ENCODE measurements around the gene EPS8L2.

DNA sequence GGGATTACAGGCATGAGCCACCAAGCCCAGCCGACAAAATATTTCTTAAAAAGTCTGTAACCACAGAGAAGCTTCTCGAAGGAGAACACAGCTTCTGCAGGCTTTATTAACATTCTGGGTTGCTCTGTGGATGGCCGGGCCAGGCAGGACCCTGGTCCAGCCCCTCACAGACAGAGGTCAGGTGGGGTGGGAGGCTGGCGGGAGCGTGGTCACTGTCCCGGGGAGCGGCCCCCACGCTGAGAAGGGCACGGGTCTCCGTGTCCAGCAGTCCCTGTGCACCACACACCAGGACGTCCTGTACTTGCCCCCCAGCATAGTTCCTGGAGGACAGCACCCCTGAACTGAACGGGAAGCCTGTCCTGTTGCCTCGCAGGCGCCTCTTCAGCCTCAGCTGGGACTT lies 49.6 kb upstream of the EPS8L2 start:
- TF ChIP-seq, protein P1, sequence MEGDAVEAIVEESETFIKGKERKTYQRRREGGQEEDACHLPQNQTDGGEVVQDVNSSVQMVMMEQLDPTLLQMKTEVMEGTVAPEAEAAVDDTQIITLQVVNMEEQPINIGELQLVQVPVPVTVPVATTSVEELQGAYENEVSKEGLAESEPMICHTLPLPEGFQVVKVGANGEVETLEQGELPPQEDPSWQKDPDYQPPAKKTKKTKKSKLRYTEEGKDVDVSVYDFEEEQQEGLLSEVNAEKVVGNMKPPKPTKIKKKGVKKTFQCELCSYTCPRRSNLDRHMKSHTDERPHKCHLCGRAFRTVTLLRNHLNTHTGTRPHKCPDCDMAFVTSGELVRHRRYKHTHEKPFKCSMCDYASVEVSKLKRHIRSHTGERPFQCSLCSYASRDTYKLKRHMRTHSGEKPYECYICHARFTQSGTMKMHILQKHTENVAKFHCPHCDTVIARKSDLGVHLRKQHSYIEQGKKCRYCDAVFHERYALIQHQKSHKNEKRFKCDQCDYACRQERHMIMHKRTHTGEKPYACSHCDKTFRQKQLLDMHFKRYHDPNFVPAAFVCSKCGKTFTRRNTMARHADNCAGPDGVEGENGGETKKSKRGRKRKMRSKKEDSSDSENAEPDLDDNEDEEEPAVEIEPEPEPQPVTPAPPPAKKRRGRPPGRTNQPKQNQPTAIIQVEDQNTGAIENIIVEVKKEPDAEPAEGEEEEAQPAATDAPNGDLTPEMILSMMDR (conservative IDR thresholded peaks at IDR 0.05), result no peak
- no peak for TF ChIP-seq ZFX (IDR thresholded peaks at IDR 0.05)
